ENCODE measurements around the gene NOVA1.

The NOVA1 gene

DNA sequence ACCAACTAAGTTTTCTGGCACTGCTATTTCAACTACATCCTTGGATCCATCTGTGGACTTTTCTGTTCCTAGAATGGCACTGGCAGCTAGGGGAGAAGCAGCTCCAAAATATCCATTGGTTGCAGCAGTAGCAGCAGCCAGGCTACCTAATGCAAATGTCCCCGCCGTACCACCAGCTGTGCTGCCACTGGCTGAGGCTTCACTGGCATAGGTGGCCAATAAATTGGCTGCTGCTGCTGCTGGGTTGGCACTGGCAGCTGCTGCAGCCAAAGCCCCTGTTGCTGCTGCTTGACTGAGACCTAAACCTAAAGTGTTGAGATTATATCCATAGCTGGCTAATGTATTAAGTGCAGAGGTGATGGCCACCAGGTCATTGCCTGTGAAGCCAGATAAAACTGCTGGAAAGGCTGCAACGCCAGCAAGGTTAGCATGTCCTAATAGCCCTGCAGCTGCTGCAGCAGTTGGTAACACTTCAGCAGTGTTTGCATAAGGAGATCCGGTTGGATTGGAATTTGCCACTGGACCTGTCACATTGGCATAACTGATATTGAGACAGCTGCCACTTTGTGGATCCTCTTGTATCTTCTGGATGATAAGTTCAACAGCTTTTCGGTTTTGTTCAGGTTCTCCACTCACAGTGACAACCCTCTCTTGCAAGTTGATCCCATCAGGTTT is 149.5 kb downstream of the NOVA1 start:
- no peak for DNase-seq (ENCODE audit: low read depth in 2 of 2, low spot score in 1 of 2)

GRCh38 chr14:26444822-26445221 is 153.0 kb downstream of the NOVA1 start:
- DNase-seq (ENCODE audit: low read depth in 2 of 2, low spot score in 1 of 2), result no peak

- DNase-seq (ENCODE audit: low read depth in 2 of 2, low spot score in 1 of 2), result no peak
Observed at GRCh38 chr14:26443654-26444053, 154.2 kb downstream of the NOVA1 start.

- DNase-seq (ENCODE audit: low read depth in 2 of 2, low spot score in 1 of 2), result no peak
Observed at GRCh38 chr14:26429205-26429604, 168.6 kb downstream of the NOVA1 start.

- DNase-seq (ENCODE audit: low read depth in 2 of 2, low spot score in 1 of 2), result no peak
Observed at GRCh38 chr14:26427097-26427496, 170.7 kb downstream of the NOVA1 start.

GRCh38 chr14:26424537-26424936 is 173.3 kb downstream of the NOVA1 start:
- no peak for DNase-seq (ENCODE audit: low read depth in 2 of 2, low spot score in 1 of 2)

DNA sequence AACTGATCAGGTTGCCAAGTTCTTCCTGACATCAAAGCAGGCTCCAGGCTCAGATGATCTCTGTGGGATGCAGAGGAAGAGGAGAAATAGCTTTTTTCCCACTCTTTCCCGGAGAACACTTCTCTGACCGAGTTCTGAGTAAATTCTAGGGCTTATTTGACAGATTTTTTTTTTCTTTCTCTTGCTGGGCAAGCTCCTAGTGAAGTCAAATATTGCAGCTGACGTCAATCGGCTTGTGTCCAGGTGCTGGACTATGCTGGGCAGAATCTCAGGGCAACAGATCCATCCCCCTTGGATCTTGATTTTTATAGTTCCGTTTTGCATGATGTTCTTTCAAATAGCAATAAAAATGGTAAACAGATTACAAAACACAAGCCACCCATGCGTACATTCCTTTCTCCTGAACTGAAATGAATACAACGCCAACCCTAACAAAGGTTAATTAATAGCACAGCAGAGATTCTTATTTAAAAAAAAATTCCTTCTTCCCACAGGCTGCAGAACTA is 182.2 kb downstream of the NOVA1 start:
- DNase-seq (ENCODE audit: low read depth in 2 of 2, low spot score in 1 of 2), result no peak

GRCh38 chr14:26414926-26415325 is 182.9 kb downstream of the NOVA1 start:
- no peak for DNase-seq (ENCODE audit: low read depth in 2 of 2, low spot score in 1 of 2)

DNA sequence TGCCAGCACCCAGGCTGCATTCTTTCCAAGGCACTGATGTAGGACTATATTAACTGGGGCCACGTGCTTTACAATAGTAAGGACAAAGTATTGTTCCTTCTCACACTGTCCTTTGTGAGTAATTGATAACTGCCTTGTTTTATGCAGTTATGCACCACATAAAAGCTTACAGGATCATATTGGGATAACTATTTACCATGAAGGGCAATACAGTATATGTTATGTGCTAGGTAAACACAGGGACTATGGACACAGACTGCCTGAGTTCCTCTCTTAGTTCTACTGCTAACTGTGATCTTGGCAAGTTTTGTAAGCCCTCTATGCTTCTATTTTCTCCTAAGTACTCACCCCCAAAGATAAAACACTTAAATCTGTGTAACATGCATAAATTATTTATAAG is 183.7 kb downstream of the NOVA1 start:
- no peak for DNase-seq (ENCODE audit: low read depth in 2 of 2, low spot score in 1 of 2)

DNA sequence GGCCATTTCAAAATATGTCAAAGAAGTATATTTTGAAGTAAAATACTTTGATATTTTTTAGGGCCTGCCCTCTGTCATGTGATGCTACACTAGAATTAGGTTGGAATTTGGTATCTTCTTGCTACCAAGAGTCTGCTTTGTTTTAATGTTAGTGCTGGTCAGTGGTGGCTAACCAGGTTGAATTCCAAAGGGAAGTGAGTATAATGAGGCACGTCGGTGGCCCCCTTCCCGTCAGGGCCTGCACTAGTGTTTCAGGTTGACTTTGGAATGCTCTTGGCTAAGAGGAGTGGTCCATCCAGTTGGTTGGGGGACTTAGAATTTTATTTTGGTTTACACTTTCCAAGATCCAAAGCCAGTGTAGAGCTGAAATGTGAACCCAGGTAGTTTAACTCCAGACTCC is 185.4 kb downstream of the NOVA1 start:
- DNase-seq (ENCODE audit: low read depth in 2 of 2, low spot score in 1 of 2), result no peak

- DNase-seq (ENCODE audit: low read depth in 2 of 2, low spot score in 1 of 2), result no peak
Observed at GRCh38 chr14:26410189-26410685, 187.6 kb downstream of the NOVA1 start.

DNA sequence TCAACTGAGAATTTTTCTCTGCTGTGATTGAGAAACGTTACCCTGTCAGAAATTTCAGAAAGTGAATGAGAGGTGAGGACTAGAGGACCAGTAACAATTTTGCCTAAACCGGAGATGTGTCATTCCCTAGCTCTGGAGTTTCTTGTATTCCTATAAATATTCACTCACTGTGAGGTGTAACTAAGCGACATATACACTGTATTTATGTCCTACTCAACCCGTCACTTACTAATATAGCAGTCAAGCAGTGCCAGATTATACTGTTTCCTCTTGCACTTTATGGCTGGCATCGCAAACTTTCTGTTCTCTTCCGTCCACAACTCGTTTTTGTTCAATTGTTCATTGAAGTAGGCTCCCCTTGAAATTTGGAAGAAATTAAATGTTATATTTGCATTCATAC is 192.9 kb downstream of the NOVA1 start:
- no peak for DNase-seq (ENCODE audit: low read depth in 2 of 2, low spot score in 1 of 2)

DNA sequence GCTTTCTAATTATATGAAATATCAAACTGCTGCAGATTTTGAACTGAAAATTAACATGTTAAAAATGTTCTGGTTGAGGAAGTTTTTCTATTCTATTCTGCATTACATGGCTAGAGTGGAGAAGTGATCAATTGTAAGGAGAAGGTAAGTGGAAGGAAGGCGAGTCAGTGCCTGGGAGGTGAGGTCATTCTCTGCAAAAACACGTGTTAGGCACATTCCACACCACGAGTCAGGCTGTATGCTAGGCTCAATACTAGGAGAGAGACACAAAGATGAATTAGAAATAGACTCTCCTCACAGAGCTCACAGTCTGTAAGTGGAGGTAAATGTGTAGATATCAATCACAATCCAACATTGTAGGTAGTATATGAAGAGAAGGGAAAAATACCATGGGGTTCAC is 194.1 kb downstream of the NOVA1 start:
- no peak for DNase-seq (ENCODE audit: low read depth in 2 of 2, low spot score in 1 of 2)

DNA sequence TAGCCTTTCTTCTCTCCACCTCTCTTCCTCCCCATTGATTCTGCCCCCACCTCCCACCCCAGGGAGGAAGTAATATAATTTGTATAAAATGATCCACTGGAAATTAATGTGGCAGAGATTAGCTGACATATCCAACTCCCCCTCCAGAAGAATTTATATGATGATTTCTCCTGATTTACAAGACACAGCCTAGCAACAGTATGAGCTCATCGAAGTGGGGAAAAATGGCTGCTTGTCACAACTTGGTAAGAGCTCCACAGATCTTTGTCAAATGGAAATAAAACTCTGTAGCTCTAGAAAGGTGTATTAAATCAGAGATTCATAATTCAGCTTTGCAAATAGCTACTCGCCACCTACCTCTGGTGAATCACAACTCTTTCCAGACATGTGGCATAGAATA is 195.7 kb downstream of the NOVA1 start:
- DNase-seq (ENCODE audit: low read depth in 2 of 2, low spot score in 1 of 2), result no peak

GRCh38 chr14:26401179-26401968 is 196.5 kb downstream of the NOVA1 start:
- DNase-seq (ENCODE audit: low read depth in 2 of 2, low spot score in 1 of 2), result no peak

- no peak for DNase-seq (ENCODE audit: low read depth in 2 of 2, low spot score in 1 of 2)
Observed at GRCh38 chr14:26400373-26400772, 197.5 kb downstream of the NOVA1 start.

DNA sequence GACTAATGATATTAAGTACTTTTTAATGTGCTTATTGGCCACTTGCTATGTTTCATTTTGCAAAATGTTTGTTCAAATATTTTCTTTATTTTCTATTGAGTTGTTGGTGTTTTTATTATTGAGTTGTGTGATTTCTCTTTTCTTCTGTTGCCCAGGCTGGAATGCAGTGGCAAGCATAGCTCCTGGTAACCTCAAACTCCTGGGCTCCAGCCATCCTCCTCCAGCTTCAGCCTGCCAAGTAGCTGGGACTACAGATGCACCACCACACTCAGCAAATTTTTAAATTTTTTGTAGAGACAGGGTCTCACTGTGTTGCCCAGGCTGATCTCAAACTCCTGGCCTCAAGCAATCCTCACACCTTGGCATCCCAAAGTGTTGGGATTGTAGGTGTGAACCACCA is 199.2 kb downstream of the NOVA1 start:
- no peak for DNase-seq (ENCODE audit: low read depth in 2 of 2, low spot score in 1 of 2)

Data from stimulated activated CD8-positive, alpha-beta memory T cell treated with anti-CD3 and anti-CD28 coated beads, Interleukin-4, amount 100 ng/mL, for 4 hours (primary cell).